COLO668 (cell line): ENCODE measurements around the gene IL1RAPL2.
"Not testable (repeated sequence)": the region's sequence is repeated elsewhere in the genome, so short reads cannot be mapped to it uniquely, and the experiment has no call there.

Experiments used
- DNase-seq: peaks from one replicate; lab custom pipeline; 2025; ENCODE audit not compliant: unreplicated experiment; lab: John Stamatoyannopoulos, UW

Gene IL1RAPL2

GRCh38 chrX:104852241-104852640, 286.2 kb downstream of the IL1RAPL2 start:
- DNase-seq: no peak

GRCh38 chrX:104854188-104854587, 288.2 kb downstream of the IL1RAPL2 start:
- no peak for DNase-seq

GRCh38 chrX:104854790-104855340, 288.9 kb downstream of the IL1RAPL2 start:
- no peak for DNase-seq

GRCh38 chrX:104863466-104863865, 297.5 kb downstream of the IL1RAPL2 start:
- no peak for DNase-seq

GRCh38 chrX:104864296-104864695, 298.3 kb downstream of the IL1RAPL2 start:
- no peak for DNase-seq

- DNase-seq: no peak
Measured at GRCh38 chrX:104877504-104877903, 311.5 kb downstream of the IL1RAPL2 start.

GRCh38 chrX:104902070-104902469, 336.1 kb downstream of the IL1RAPL2 start:
- DNase-seq: no peak

GRCh38 chrX:104909694-104910093, 343.7 kb downstream of the IL1RAPL2 start:
- not testable (repeated sequence) for DNase-seq

GRCh38 chrX:104913348-104913747, 347.3 kb downstream of the IL1RAPL2 start:
- DNase-seq: no peak

GRCh38 chrX:104914686-104915085, 348.7 kb downstream of the IL1RAPL2 start:
- DNase-seq: not testable (repeated sequence)

- DNase-seq: no peak
Measured at GRCh38 chrX:104918122-104918521, 352.1 kb downstream of the IL1RAPL2 start.

- no peak for DNase-seq
Measured at GRCh38 chrX:104921584-104922205, 355.7 kb downstream of the IL1RAPL2 start.

GRCh38 chrX:104922206-104922621, 356.2 kb downstream of the IL1RAPL2 start:
- peak; percentile 40 for DNase-seq

GRCh38 chrX:104929324-104929723, 363.3 kb downstream of the IL1RAPL2 start:
- DNase-seq: no peak

GRCh38 chrX:104935581-104935980, 369.6 kb downstream of the IL1RAPL2 start:
- DNase-seq: no peak

GRCh38 chrX:104953251-104953650, 387.3 kb downstream of the IL1RAPL2 start:
- DNase-seq: no peak

GRCh38 chrX:104961926-104962325, 395.9 kb downstream of the IL1RAPL2 start:
- no peak for DNase-seq

- DNase-seq: no peak
Measured at GRCh38 chrX:104968241-104968640, 402.2 kb downstream of the IL1RAPL2 start.

- no peak for DNase-seq
Measured at GRCh38 chrX:104972737-104973136, 406.7 kb downstream of the IL1RAPL2 start.

GRCh38 chrX:104987063-104987462, 421.1 kb downstream of the IL1RAPL2 start:
- no peak for DNase-seq

GRCh38 chrX:104988038-104988437, 422.0 kb downstream of the IL1RAPL2 start:
- DNase-seq: no peak

- DNase-seq: no peak
Measured at GRCh38 chrX:104995546-104995945, 429.5 kb downstream of the IL1RAPL2 start.

GRCh38 chrX:105006103-105006502, 440.1 kb downstream of the IL1RAPL2 start:
- DNase-seq: no peak
